Kidney capillary endothelial cell (primary cell): ENCODE measurements around the gene CORO7.
A peak's percentile ranks its signal among the peaks of the same experiment; 100 is the strongest.
"Not testable (repeated sequence)": the region's sequence is repeated elsewhere in the genome, so short reads cannot be mapped to it uniquely, and the experiment has no call there.

ENCODE experiments used
- DNase-seq: peaks from one replicate; pipeline ENCODE4 v3.0.0-alpha.2; 2018; ENCODE audit warnings: low spot score

The CORO7 gene

DNA sequence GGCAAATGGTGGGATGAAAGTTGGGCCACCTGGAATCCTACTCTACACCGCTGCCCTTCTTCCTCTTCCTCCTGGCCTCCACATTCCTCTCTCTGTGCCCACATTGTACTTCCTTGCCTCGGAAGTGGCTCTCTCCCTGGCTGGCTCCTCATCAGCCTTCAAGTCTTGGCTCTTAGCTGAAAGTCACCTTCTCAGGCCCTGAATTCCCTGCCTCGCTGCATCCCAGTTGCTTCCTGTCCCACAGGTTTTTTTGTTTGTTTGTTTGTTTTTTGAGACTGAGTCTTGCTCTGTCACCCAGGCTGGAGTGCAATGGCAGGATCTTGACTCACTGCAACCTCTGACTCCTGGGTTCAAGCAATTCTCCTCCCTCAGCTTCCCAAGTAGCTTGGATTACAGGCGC is 62.7 kb downstream of the CORO7 start:
- peak; percentile 52 for DNase-seq

DNA sequence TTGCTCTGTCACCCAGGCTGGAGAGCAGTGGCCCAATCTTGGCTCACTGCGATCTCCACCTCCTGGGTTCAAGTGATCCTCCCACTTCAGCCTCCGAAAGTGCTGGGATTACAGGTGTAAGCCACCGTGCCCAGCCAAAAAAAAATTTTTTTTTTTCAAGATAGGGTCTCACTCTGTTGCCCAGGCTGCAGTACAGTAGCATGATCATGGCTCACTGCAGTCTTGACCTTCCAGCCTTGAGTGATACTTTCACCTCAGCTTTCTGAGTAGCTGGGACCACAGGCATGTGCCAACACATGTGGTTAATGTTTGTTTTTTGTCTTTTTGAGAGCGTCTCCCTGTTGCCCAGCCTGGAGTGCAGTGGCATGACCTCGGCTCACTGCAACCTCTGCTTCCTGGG is 63.6 kb downstream of the CORO7 start:
- DNase-seq = no peak

DNA sequence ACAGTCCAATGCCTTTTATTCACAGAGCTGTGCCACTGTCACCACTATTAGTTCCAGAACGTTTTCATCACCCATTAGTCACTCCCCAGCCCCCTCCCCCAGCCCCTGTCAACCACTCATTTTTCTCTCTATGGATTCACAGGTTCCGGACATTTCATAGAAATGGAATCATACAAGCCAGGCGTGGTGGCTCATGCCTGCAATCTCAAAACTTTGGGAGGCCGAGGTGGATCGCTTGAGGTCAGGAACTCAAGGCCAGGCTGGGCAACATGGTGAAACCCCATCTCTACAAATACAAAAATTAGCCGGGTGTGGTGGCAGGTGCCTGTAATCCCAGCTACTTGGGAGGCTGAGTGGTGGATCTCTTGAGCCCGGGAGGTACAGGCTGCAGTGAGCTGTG is 64.5 kb downstream of the CORO7 start:
- DNase-seq = no peak

DNA sequence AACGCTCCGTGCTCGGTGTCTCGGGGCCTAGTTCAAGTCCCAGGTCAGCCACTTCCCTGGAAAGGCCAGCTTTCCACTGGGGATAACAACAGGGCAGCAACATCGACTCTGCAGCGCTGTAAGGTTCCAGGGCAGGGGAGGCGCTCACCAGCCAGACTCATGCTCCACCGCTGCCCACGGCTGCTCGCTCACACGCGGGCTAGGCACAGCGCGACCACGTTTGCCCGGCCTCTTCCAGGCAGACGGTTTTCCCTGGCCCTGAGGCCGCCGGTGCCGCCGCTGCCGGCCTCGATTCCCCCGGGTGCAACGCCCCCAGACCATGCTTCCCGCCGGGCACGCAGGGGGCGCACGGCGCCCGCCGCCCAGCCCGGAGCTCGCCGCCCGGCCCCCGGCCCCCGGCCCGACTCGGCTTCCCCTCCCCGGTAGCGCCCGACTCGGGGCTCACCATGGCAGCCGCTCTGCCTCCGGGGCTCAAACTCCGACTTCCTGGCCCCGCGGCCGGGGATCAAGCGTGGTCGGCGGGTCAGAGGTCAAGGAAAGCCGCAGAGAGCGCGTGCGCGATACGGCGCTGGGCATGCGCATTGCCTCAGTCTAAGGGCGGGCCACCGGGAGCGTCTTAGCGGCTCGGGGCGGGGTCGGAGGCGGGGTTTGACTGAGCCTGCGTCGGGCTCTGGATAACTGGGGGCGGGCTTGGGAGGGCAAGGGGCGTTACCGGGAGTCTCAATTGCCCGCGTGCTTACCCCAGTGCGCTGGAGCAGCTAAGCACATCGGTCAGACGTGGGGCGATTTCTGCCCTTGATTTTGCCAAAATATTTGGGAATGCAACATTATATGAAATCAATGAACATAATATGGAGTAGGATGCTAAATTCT is 65.4 kb downstream of the CORO7 start, which contains the start of gene PAM16:
Gene PAM16 (minus strand): TSS at position 535 of the 873 bp plus-strand sequence. CDS start 87 bp downstream, at position 448.
- DNase-seq = peak; percentile 91

DNA sequence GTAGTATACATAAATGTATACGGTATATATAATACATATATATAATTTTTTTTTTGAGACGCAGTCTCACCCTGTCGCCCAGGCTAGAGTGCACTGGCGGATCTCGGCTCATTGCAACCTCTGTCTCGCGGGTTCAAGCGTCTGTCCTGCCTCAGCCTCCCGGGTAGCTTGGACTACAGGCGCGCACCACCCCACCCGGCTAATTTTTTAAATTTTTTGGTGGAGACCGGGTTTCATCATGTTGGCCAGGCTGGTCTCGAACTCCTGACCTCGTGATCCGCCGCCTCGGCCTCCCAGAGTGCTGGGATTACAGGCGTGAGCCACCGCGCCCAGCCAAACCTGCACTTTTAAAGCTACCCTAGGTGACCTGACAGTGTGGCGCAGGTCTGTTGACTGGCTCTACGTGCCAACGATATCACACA is 66.0 kb downstream of the CORO7 start:
- DNase-seq = no peak

DNA sequence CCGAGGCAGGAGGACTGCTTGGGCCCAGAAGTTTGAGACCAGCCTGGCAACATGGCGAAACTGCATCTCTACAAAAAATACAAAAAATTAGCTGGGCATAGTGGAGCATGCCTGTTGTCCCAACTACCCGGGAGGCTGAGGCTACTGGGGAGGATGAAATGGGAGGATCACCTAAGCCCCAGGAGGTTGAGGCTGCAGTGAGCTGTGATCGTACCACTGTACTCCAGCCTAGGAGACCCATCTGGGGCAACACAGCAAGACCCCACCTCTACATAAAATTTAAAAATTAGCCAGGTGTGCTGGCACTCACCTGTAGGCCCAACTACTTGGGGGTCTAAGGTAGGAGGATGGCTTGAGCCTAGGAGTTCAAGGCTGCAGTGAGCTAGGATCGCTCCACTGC is 67.1 kb downstream of the CORO7 start:
- DNase-seq = no peak

DNA sequence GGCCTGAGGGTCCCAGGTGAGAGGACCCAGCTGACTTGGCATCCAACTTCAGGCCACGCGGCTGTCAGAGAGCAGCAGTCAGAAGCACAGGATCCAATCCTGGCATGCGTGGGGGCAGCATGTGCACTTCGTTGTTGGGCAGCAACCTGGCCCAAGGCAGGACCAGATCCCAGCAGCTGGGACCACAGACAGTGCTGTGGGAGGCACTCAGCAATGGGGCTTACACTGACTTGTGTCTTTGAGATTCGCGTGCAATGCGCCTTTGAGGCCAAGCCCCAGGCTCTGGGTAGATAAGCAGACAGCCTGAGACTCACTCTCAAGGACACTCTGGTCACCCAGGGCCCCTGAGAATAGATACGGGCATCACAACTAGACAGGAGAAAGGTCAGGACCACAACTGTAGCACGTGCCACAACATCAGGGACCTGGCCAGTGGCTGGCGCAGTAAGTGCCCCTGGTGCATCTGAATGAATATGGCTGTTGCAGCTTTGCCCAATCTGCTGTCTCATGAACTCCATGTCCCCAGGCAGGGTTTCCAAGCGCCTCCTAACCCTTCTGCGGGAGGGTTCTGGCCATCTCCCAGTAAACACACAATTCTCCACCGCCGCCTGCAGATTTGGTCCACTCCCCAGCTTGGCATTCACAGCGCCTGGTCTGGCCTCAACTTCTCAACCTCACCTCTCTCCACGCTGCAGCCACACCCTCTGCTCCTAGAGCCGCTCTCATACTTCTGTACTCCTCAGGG is 68.5 kb downstream of the CORO7 start:
- DNase-seq = no peak

DNA sequence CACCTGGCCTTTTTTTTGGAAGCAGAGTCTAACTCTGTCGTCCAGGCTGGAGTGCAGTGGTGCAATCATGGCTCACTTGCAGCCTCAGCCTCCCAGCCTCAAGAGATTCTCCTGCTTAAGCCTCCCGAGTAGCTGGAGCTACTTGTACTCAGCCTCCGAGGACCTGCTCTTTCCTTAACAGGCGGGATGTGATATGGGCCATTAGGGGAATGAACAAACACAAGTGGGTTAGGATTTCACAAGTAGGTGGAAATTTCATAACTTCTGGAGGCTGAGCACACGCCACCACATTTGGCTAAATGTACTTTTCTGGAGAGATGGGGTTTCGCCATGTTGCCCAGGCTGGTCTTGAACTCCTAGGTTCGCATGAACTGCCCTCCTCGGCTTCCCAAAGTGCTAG is 69.4 kb downstream of the CORO7 start:
- no peak for DNase-seq

DNA sequence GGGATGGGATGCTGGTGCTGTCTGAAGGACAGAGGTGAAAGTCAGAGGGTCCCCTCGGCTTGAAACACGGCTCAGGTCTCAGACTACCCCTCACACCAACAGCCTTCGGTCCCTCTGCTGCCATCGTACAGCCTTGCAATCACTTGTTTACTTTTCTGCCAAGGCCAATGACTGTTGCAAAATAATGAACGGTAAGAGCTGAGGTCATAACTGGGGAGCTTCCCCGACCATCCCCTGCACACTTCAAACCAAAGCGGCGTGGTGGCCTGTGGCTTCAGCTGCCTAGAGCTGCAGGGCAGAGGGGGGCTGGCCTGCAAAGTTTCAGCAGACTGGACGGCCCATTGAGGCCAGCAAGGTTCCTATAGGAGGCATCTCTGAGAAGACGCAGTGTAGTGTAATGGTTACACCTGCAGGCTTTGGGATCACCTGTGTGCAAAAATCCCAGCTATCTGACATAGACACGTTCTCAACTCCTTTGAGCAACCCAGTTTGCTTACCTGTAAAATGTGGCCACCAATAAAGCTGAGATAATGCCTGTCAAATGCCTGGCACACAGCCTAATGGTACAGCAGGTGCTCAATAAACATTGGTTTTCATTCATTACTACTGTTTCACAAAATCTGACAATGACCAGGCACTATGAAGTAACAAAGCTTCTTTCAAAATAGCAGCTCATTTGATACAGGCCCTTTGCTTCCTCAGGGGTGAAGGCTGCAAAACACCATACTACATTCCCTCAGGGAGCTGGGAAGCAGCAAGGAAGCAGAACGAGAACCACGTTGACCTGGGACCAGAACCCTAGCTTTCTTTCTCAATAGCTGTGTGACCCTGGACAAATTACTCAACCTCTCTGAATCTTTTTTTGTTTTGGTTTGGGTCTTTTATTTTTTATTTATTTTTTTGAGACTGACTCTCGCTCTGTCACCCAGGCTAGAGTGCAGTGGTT is 70.3 kb downstream of the CORO7 start:
- no peak for DNase-seq

DNA sequence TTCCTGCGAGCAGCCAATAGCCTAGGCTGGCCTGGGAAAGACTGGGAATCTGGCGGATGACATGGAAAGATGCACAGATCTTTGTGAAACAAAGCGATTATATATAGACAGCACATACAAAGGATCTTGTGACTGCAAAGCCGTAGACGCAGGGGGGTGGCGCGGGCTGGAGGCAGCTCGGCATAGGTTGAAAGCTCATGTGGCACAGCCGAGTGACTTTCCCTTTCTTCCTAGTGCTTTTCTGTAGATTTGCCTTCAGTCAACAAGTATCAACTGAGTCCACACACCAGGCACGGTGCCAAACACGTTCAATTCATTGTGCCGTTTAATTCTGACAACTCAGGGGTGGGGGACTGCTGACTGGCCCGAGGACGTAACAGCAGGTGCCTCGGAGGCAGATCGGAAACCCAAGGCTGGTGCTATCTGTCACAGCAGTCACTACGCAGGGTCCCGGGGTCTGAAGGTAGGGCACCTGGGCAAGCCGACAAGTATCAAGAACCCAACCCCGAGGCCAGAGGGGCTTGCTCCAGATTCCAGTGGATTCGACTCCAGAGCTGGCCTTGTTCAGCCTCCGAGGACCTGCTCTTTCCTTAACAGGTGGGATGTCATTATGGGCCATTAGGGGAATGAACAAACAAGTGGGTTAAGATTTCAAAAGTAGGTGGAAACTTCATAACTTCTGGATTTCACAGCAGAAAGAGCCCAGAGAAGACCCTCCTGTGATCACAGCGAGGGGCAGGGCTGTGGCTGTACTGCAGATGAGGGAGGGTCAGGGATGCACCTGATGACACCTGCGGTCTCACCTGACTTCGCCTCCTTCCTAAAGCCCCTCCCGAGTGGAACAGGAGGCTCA is 71.2 kb downstream of the CORO7 start:
- DNase-seq = no peak

DNA sequence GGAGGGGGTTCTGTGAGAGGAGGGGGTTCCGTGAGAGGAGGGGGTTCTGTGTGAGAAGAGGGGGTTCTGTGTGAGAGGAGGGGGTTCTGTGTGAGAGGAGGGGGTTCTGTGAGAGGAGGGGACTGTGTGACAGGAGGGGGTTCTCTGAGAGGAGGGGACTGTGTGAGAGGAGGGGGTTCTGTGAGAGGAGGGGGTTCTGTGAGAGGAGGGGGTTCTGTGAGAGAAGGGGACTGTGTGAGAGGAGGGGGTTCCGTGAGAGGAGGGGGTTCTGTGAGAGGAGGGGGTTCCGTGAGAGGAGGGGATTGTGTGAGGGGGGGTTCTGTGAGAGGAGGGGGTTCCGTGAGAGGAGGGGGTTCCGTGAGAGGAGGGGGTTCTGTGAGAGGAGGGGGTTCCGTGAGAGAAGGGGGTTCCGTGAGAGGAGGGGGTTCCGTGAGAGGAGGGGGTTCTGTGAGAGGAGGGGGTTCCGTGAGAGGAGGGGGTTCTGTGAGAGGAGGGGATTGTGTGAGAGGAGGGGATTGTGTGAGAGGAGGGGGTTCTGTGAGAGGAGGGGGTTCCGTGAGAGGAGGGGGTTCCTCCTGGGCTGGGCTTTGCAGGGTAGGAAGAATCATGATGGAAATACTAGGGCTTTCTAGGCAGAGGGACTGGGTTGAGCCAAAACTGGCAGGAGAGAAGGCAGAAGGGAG is 72.0 kb downstream of the CORO7 start:
- DNase-seq = not testable (repeated sequence)

DNA sequence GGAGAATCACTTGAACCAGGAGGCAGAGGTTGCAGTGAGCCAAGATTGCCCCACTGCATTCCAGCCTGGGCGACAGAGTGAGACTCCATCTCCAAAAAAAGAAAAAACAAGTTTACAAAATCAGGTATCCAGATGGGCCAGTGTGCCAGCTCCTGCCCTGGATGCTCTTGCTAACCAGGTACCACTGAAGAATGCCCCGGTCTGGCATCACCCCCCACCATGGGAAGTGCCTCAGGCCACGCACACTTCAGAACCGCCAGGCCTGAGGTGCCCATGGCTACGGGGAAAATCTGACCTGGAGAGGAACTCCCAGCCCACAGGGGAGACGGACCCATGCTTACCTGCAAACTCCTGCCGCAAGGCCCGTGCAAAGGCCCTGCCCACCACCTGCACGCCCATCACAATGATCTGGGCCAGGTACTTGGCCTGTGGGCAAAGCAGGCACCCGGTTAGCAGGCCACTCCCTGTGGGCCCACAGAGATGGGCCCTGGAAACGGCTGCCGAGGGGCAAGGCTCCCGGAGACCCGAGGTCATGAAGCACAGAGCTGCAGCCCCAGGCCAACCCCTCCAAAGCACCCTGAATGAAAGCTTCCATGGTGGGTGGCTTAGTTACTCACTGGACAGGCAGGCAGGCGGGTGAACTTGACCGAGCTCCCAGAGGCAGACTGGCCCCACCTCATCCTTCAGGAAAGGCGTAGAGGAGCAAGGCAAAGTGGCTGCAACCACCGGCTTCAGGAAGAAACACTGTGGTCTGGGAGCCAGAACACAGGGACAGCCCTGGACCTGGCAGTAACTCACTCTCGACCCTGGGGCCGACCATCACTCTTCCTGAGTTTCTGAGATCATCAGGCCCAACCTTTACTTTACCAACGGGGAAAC is 73.3 kb downstream of the CORO7 start:
- no peak for DNase-seq

DNA sequence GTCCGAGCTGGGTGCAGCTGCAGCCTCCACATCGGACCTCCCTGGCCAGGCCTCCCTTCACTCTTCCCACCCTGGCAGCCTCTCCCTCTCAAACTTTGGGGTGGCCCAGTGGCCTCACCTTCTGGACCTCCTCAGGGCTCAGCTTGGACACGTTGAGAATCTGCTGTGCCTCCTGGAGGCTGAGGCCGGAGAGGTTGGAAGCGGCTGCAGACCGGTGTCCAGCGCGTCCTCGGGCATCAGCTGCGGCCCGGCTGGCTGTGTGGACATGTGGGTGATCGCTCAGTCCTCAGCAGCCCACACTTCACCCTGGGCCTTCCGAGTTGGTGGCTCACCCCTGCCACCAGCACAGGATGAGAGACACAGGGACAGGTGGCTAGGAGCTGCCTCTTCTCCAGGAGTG is 75.1 kb downstream of the CORO7 start:
- no peak for DNase-seq

DNA sequence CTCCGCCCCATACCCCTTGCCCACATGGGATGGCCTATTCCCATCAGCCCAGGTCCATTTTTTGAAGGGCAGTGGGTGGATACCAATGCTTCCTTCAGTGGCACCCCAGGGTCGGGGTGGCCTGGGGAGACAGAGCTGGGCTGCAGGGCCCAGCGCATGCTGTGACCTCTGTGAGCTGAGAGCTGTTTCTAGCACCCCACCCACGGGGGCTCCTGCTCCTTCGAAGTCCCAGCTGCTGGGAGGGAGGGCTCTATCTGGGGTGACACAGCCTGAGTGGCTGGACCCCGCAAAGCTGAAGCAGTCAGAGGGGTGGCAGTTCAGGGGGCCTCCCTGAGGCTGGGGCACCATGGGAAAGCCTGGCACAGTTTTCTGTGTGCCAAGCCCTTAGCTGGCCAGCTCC is 76.0 kb downstream of the CORO7 start:
- DNase-seq = no peak

DNA sequence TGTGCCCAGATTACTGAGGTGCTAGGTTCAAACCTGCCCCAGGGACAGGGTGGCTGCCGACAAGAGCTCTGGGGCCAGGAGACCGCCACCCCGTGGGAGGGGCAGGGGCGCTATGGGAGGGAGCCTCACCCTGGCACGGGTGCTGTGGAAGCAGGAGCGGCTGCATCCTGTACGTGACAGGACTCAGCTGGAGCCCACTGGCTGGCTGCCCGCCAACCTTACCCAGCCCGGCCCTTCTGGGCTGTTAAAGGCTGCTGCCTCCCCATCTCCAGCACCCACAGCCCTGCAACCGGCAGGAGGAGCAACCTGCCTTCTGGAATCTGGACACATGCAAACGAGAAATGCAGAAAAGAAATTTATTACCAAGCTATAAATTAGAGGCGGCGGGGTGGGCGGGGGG is 76.5 kb downstream of the CORO7 start:
- DNase-seq = no peak

DNA sequence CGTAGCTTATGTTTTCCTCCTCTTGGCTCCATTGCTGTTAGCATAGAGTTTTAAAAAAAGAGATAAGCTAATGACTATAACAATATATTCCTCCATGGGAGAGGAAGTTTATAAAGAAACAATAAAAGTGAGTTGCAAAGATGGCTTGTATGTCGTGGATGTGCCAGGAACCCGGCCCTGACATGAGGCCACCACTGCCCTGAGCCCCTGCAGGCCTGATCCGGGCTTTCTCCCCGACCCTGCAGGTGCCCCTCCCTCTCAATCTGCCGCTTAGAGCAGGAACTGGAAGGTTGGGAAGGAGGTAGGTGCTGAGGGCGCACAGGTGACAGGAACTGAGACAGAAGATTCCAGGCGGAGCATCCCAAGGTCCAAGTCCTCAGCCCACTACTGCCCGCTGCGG is 76.9 kb downstream of the CORO7 start:
- DNase-seq = no peak

DNA sequence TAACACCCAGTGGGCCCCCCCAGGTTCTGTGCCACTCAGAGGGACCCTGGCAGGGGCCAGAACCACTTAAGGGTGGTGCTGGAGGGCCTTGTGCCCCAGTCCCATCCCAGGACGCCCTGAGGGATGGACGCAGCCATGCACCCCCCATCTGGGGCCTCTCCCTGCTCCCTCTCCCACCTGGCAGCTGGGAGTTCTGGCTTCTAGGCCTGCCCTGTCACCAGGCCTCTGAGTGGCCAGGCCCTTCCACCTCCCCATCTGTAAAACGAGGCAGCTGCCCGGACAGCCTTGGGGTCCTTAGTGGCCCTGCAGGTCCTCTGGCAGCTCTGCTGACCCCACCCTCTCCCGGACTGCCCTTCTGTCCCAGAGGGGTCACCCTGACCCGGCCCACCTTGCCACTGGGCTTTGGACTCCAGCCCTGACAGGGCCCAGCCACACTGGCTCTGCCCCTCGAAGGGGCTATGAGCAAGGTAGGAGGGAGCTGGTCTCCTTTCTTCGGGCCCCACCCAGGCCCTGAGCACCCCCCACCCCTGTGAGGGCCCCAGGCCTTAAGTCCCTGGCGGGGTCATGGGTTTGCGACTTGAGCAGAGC is 77.6 kb downstream of the CORO7 start:
- no peak for DNase-seq

DNA sequence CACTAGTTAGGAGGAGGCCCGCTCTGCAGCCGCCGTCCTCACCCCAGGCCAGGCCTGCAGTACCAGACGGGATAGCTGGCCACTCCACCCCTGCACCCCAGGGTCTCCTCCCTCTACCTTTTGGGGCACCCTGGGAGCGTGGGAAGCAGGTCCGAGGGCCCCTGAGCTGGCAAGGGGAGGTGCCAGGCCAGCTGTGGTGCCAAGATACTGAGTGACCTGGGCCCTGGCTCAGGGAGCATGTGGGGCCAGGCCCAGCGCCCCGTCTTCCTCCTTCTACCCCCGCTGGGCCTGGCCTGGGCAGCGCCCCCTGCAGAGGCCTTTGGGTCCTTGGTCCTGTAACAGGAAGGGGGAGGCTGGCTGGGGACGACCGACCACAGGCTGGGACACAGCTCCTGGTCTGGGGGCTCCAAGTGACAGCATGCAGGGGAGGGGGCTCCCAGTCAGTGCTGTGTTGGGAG is 78.2 kb downstream of the CORO7 start:
- DNase-seq = no peak

DNA sequence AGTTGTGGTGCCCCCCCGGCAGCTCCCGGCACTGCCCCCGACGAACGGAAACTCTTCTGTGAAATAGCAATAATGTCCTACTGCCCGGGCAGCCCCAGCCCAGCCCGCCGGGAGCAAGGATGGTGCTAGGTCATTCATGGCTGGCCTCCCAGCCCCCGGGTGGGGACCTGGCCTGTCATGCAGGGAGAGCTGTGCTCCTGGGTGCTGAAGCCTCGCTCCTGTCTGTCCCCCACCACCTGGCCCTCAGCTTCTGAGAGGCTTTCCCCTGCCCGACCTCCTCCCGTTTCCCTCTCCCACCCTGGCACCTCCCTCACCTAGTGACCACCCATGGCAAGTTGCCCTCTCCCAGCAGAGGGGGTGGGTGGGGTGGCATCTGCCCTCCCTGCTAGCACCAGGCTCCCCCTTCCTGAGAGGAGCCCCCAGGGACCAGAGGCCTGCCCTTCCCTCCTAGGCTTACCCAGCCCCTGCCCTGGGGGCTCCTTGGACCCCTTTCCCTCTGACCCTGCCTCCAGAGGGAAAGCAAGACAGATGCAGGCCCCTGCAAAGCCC is 78.8 kb downstream of the CORO7 start:
- DNase-seq = no peak
